Peyer's patch (tissue), 4 donors: ENCODE data around the gene ZBTB7C. TPM values are rescaled to one million over a fixed set of nuclear protein-coding genes. Genes with fewer than 3 reads are reported as not detected.

Experiments
- DNase-seq, 3 donors: peaks; one replicate each; pipeline ENCODE4 v3.0.0-alpha.2; 2017 to 2019
- H3K27ac ChIP-seq, 4 donors: fragments of 200-600 bp; sonication (generic); one replicate each; pipeline ENCODE4 v1.5.1; 2016 to 2019
- H3K27me3 ChIP-seq, 2 donors: fragments of 200-600 bp; sonication (generic); one replicate each; pipeline ENCODE4 v1.5.1; 2019
- H3K36me3 ChIP-seq, 3 donors: fragments of 200-600 bp; sonication (generic); one replicate each; pipeline ENCODE4 v1.5.1; 2016 to 2019
- H3K4me1 ChIP-seq, 4 donors: fragments of 200-600 bp; sonication (generic); one replicate each; pipeline ENCODE4 v1.5.1; 2016 to 2019
- H3K4me3 ChIP-seq, 4 donors: fragments of 200-600 bp; sonication (generic); 1 replicate in 3 of 4; 2 replicates in 1 of 4; pipeline ENCODE4 v1.5.1; 2016 to 2019; ENCODE audit warnings: mild to moderate bottlenecking in 1 of 4
- H3K9me3 ChIP-seq, 4 donors: fragments of 200-600 bp; sonication (generic); one replicate each; pipeline ENCODE4 v1.5.1; 2016 to 2019; ENCODE audit warnings: mild to moderate bottlenecking in 1 of 4
- CTCF ChIP-seq, 6 experiments: fragments of 450-650 bp in 4 of 6; fragments of 200-600 bp in 2 of 6; sonication (generic) in 1 of 6; IDR thresholded peaks; one replicate each; pipeline ENCODE4 v1.5.1; 2017 to 2019; ENCODE audit warnings: antibody characterized with exemption in 6 of 6, mild to moderate bottlenecking in 3 of 6, moderate library complexity in 1 of 6
- POLR2A ChIP-seq, 2 donors: fragments of 450-650 bp; IDR thresholded peaks; one replicate each; pipeline ENCODE4 v1.5.1; 2017; ENCODE audit warnings: antibody characterized with exemption in 2 of 2, mild to moderate bottlenecking in 2 of 2, moderate library complexity in 2 of 2
- total RNA-seq, 4 donors: library from RNA; depleted of rRNA; stranded (reverse); fragments of >200 nt; gene quantifications; one replicate each; pipeline ENCODE4 v1.1.0, GENCODE V29; 2016

ZBTB7C gene
- total RNA-seq, 4 donors from 2014 or later: 10.5 to 15.7 (median 14.2) TPM

GRCh38 chr18:48413342-48413741 lies 4.2 kb upstream of the ZBTB7C start:
- peaks cover 0 to 16% (median 8%) of the 10 kb centered on the region in 4 donors for H3K4me1 ChIP-seq
- DNase-seq: no peak
- H3K27ac ChIP-seq: no peak overlapping the region
- no peak overlapping the region for H3K4me3 ChIP-seq
- no peaks in the 10 kb centered on the region for H3K9me3 ChIP-seq
- TF ChIP-seq CTCF (IDR thresholded peaks at IDR 0.05) (no peak), POLR2A (IDR thresholded peaks at IDR 0.05) (no peak)
- H3K36me3 ChIP-seq: no peaks in the 10 kb centered on the region
- H3K27me3 ChIP-seq: peaks cover 0 to 9% of the 10 kb centered on the region in 2 donors

- no peak overlapping the region for H3K27ac ChIP-seq
- peaks cover 0 to 18% of the 10 kb centered on the region in 2 donors for H3K27me3 ChIP-seq
- TF ChIP-seq POLR2A (IDR thresholded peaks at IDR 0.05): no peak
- TF ChIP-seq CTCF (IDR thresholded peaks at IDR 0.05): peak in 4 of 6 experiments; percentile 51 to 66 (median 66)
- H3K4me1 ChIP-seq: peaks cover 0 to 20% (median 8%) of the 10 kb centered on the region in 4 donors
- no peaks in the 10 kb centered on the region for H3K9me3 ChIP-seq
- peak in 1 of 3 donors; percentile 57 for DNase-seq
- no peak overlapping the region for H3K4me3 ChIP-seq
- H3K36me3 ChIP-seq: no peaks in the 10 kb centered on the region
These were observed 3.3 kb upstream of the ZBTB7C start for GRCh38 chr18:48412339-48412929.

DNA sequence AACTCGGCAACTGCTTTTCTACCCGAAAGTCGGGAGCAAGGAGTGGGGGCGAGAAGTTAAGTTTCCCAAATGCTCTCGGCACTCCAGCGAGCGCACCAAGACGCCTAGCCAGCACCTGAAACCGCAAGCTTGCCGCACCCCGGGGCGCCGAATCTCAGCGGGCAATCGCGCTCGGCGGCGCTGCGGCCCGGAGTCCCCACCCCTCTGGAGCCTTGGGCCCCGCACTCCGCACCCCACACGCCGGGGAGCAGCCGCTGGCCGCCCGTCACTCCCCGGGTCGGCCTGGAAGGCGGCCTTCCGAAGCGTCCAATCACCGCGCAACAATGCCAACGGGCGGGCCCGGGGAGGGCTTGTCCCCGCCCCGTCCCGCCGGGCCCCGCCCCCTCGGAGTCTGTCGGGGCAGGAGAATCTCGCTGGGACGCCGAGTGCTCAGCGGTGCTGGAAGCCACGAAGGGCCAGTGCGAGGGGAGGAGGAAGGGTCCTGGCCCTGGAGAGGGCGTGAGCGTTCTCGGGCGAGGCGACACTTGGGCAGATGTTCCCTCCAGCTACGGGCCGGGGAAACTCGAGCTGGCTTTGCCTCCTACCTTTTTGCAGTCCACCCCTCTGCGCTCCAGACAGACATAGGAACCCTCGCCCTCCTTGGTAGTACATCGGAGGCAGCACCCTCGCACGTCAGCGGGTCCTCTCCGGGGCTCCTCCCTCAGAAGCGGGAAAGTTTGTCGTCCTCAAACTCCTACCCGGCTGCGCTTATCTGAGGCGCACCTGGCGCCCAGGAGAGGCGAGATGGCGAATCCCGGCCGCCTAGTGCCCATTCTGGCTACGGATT lies 1.1 kb upstream of the ZBTB7C start:
- H3K36me3 ChIP-seq: no peaks in the 10 kb centered on the region
- peak; percentile 35 to 96 (median 91) for DNase-seq
- TF ChIP-seq CTCF (IDR thresholded peaks at IDR 0.05) (no peak), POLR2A (IDR thresholded peaks at IDR 0.05) (peak in 1 of 2 donors; percentile 28)
- H3K27ac ChIP-seq: peak overlapping the region in 3 of 4 donors; percentile 16 to 52 (median 42)
- peaks cover 0 to 20% (median 8%) of the 10 kb centered on the region in 4 donors for H3K4me1 ChIP-seq
- H3K9me3 ChIP-seq: no peaks in the 10 kb centered on the region
- H3K4me3 ChIP-seq: peak overlapping the region; percentile 46 to 70 (median 59)
- peaks cover 0 to 23% of the 10 kb centered on the region in 2 donors for H3K27me3 ChIP-seq

GRCh38 chr18:48409591-48410094 lies 460 bp upstream of the ZBTB7C start:
- H3K9me3 ChIP-seq: no peaks in the 10 kb centered on the region
- DNase-seq: peak in 1 of 3 donors; percentile 58
- peak overlapping the region; percentile 46 to 70 (median 59) for H3K4me3 ChIP-seq
- H3K27ac ChIP-seq: peak overlapping the region in 3 of 4 donors; percentile 16 to 52 (median 42)
- H3K27me3 ChIP-seq: peaks cover 0 to 23% of the 10 kb centered on the region in 2 donors
- peaks cover 0 to 20% (median 8%) of the 10 kb centered on the region in 4 donors for H3K4me1 ChIP-seq
- no peaks in the 10 kb centered on the region for H3K36me3 ChIP-seq
- no peak for TF ChIP-seq CTCF (IDR thresholded peaks at IDR 0.05)
- no peak for TF ChIP-seq POLR2A (IDR thresholded peaks at IDR 0.05)

GRCh38 chr18:48408111-48408726 lies 964 bp downstream of the ZBTB7C start:
- Histone ChIP-seq H3K4me3 (peak overlapping the region; percentile 19 to 70 (median 59)), H3K27ac (no peak overlapping the region), H3K27me3 (peaks cover 0 to 23% of the 10 kb centered on the region in 2 donors), H3K9me3 (no peaks in the 10 kb centered on the region), H3K36me3 (no peaks in the 10 kb centered on the region), H3K4me1 (peaks cover 0 to 20% (median 8%) of the 10 kb centered on the region in 4 donors)
- no peak for TF ChIP-seq POLR2A (IDR thresholded peaks at IDR 0.05)
- no peak for DNase-seq
